Central memory CD4-positive, alpha-beta T cell (primary cell): ENCODE measurements around the gene FMC1.

Source experiments
- DNase-seq: peaks from one replicate; pipeline ENCODE4 v3.0.0; 2022

Gene FMC1

GRCh38 chr7:139387594-139387993 lies 46.5 kb downstream of the FMC1 start:
- DNase-seq, result no peak

DNA sequence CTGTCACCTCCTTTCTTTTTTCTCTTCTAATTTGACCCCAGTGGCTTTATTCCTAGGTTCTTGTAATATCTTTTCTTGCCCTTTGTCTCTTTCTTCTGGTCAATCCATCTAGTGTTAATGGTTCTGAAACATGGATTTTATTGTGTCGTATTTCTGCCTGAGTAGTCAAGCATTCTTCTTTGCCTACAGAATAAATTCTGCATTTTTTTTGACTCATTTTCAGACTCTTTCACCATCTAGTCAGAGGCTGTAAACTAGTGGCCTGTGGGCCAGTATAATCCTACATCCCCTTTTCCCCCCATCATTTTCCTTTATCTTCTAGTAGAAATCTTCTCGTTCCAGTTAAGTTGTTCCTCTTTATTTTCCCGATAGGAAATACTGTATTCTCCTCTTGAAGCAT lies 48.0 kb downstream of the FMC1 start:
- DNase-seq, result no peak

DNA sequence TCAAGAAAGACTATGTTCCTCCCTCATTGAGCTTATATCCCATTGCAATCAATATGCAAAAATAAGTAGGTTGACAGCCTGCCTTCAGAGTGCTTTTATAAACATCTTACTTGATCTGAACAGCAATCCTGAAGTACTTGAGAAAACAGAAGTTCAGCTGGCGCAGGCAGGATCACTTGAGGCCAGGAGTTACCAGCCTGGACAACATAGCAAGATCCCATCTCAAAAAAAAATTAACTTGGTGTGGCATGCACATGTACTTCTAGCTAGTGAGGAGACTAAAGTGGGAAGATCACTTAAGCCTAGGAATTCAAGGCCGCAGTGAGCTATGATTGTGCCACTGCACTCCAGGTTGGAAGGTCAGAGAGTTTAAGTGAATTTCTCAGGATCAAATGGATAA lies 48.6 kb downstream of the FMC1 start:
- no peak for DNase-seq

DNA sequence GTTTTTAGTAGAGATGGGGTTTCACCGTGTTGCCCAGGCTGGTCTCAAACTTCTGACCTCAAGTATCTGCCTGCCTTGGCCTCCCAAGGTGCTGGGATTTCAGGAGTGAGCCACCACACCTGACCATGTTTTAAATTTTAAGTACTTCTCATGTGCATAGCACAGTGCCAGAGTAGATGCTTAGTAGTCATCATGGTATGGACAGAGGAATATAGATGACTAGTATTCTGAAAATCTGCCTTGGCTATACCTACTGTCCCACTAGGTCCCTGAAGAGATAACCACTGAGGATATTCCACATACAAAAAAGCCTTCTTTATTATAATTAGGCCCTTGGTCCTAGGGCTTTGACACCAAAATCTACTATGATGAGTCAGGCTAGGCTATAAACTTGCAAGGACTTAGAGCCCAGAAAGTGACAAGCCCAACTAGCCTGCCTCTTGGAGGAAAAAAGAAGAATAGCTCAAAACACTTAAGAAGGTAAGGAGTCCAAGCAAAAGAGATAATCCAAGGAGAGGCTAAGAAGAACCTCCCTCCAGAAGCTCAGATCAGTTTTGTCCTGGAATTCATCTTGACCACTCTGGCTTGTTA lies 52.6 kb downstream of the FMC1 start:
- DNase-seq, result no peak

- peak; percentile 33 for DNase-seq
These were observed 53.4 kb downstream of the FMC1 start for GRCh38 chr7:139394540-139394939.
